Smooth muscle cell (in vitro differentiated cells): ENCODE results near the gene ASAP2. TPM values are rescaled to one million over a fixed set of nuclear protein-coding genes. Genes with fewer than 3 reads are reported as not detected.

Source experiments
- DNase-seq: peaks from one replicate; lab custom pipeline; 2025; ENCODE audit not compliant: unreplicated experiment; lab: John Stamatoyannopoulos, UW
- H2AFZ ChIP-seq: fragments of 200-600 bp; sonication (generic); 2 replicates; pipeline ENCODE4 v1.6.0; 2016; ENCODE audit warnings: antibody characterized with exemption, low read depth, mild to moderate bottlenecking
- H3F3A ChIP-seq: fragments of 200-600 bp; sonication (generic); 2 replicates; pipeline ENCODE4 v1.6.0; 2017; ENCODE audit warnings: antibody characterized with exemption, low read depth
- H3K27ac ChIP-seq: fragments of 200-600 bp; sonication (generic); 2 replicates; pipeline ENCODE4 v1.5.1; 2016; ENCODE audit warnings: low read depth, mild to moderate bottlenecking
- H3K27me3 ChIP-seq: fragments of 200-600 bp; sonication (generic); 2 replicates; pipeline ENCODE4 v1.6.1; 2016; ENCODE audit warnings: low read depth, mild to moderate bottlenecking
- H3K36me3 ChIP-seq: fragments of 200-600 bp; sonication (generic); 2 replicates; pipeline ENCODE4 v1.5.1; 2016; ENCODE audit warnings: low read depth
- H3K4me1 ChIP-seq: fragments of 200-600 bp; sonication (generic); 2 replicates; pipeline ENCODE4 v1.5.1; 2016; ENCODE audit warnings: low read depth
- H3K4me2 ChIP-seq: fragments of 200-600 bp; sonication (generic); 2 replicates; pipeline ENCODE4 v1.6.0; 2016; ENCODE audit warnings: mild to moderate bottlenecking
- H3K4me3 ChIP-seq: fragments of 200-600 bp; sonication (generic); 2 replicates; pipeline ENCODE4 v1.5.1; 2016; ENCODE audit warnings: mild to moderate bottlenecking
- H3K79me2 ChIP-seq: fragments of 200-600 bp; sonication (generic); 2 replicates; pipeline ENCODE4 v1.6.0; 2016; ENCODE audit warnings: low read depth, mild to moderate bottlenecking
- H3K9ac ChIP-seq: fragments of 200-600 bp; sonication (generic); 2 replicates; pipeline ENCODE4 v1.6.0; 2016; ENCODE audit warnings: low read depth
- H3K9me3 ChIP-seq: fragments of 200-600 bp; sonication (generic); replicated peaks from 2 replicates; pipeline ENCODE4 v1.5.1; 2016; ENCODE audit warnings: low read depth
- H4K20me1 ChIP-seq: fragments of 200-600 bp; sonication (generic); 2 replicates; pipeline ENCODE4 v1.6.0; 2016; ENCODE audit warnings: low read depth
- CTCF ChIP-seq: fragments of 200-600 bp; sonication (generic); IDR thresholded peaks from 2 replicates; pipeline ENCODE4 v1.5.1; 2017; ENCODE audit warnings: borderline replicate concordance, mild to moderate bottlenecking, antibody characterized with exemption; ENCODE audit not compliant: insufficient read depth, poor library complexity, severe bottlenecking
- WGBS: methylation state at CpG from one replicate; pipeline ENCODE4 v1.1.7; 2016; ENCODE audit warnings: low lambda C conversion rate; 5-methylcytosine and 5-hydroxymethylcytosine counted together
- polyA plus RNA-seq: library from polyadenylated mRNA; unstranded; fragments of >200 nt; fragmentation: Nextera tagmentation; extraction: Ambion mirVana; gene quantifications from 2 replicates; pipeline ENCODE4 v1.2.1, GENCODE V29; 2016
- total RNA-seq: library from RNA; depleted of rRNA; stranded (reverse); fragments of >200 nt; gene quantifications from 2 replicates; pipeline ENCODE4 v1.2.3, GENCODE V29; 2014

The ASAP2 gene
- total and polyA plus RNA-seq, 2 experiments from 2014 or later = 8.8 to 23.1 TPM

- H2AFZ ChIP-seq = peak overlapping the region; percentile 66
- no peaks in the 10 kb centered on the region for H3K9me3 ChIP-seq
- DNase-seq = no peak
- peaks cover 13% of the 10 kb centered on the region for H3F3A ChIP-seq
- H3K9ac ChIP-seq = peak overlapping the region; percentile 18
- H3K4me3 ChIP-seq = no peak overlapping the region
- H3K36me3 ChIP-seq = no peaks in the 10 kb centered on the region
- 26% methylated on average over 10 of the region's 10 CpGs for WGBS
- no peak for TF ChIP-seq CTCF
- no peaks in the 10 kb centered on the region for H3K27me3 ChIP-seq
- peaks cover 11% of the 10 kb centered on the region for H3K4me1 ChIP-seq
- H3K4me2 ChIP-seq = peak overlapping the region; percentile 51
- no peaks in the 10 kb centered on the region for H3K79me2 ChIP-seq
- peak overlapping the region; percentile 91 for H3K27ac ChIP-seq
- no peaks in the 10 kb centered on the region for H4K20me1 ChIP-seq
Observed at GRCh38 chr2:9174771-9175437, 31.7 kb upstream of the ASAP2 start.

- H3K27me3 ChIP-seq = no peaks in the 10 kb centered on the region
- no peaks in the 10 kb centered on the region for H3K9me3 ChIP-seq
- peaks cover 13% of the 10 kb centered on the region for H3F3A ChIP-seq
- H3K79me2 ChIP-seq = no peaks in the 10 kb centered on the region
- H3K27ac ChIP-seq = peak overlapping the region; percentile 83
- no peaks in the 10 kb centered on the region for H3K36me3 ChIP-seq
- TF ChIP-seq CTCF = no peak
- DNase-seq = no peak
- no peak overlapping the region for H2AFZ ChIP-seq
- H3K9ac ChIP-seq = peak overlapping the region; percentile 20
- H3K4me3 ChIP-seq = no peak overlapping the region
- peaks cover 11% of the 10 kb centered on the region for H3K4me1 ChIP-seq
- H4K20me1 ChIP-seq = no peaks in the 10 kb centered on the region
- H3K4me2 ChIP-seq = peak overlapping the region; percentile 62
- 26% methylated on average over 2 of the region's 2 CpGs for WGBS
Observed at GRCh38 chr2:9178110-9178903, 28.3 kb upstream of the ASAP2 start.

- H3K9ac ChIP-seq = peak overlapping the region; percentile 20
- no peaks in the 10 kb centered on the region for H4K20me1 ChIP-seq
- WGBS = 27% methylated on average over 13 of the region's 13 CpGs
- no peaks in the 10 kb centered on the region for H3K36me3 ChIP-seq
- H3K27me3 ChIP-seq = no peaks in the 10 kb centered on the region
- no peaks in the 10 kb centered on the region for H3K79me2 ChIP-seq
- H3F3A ChIP-seq = peaks cover 13% of the 10 kb centered on the region
- no peak for TF ChIP-seq CTCF
- peak overlapping the region; percentile 51 for H2AFZ ChIP-seq
- no peak overlapping the region for H3K4me3 ChIP-seq
- DNase-seq = no peak
- H3K9me3 ChIP-seq = no peaks in the 10 kb centered on the region
- peak overlapping the region; percentile 83 for H3K27ac ChIP-seq
- H3K4me2 ChIP-seq = peak overlapping the region; percentile 62
- peaks cover 11% of the 10 kb centered on the region for H3K4me1 ChIP-seq
Observed at GRCh38 chr2:9178904-9179571, 27.6 kb upstream of the ASAP2 start.
